Liver (tissue), 9 donors: ENCODE data around the gene CDH4. TPM values are rescaled to one million over a fixed set of nuclear protein-coding genes. Genes with fewer than 3 reads are reported as not detected.

Experiments
- DNase-seq: peaks from one replicate; pipeline ENCODE4 v3.0.0-alpha.2; 2017; ENCODE audit warnings: low spot score
- H3K27ac ChIP-seq, 2 donors: one replicate each; pipeline ENCODE4 v1.7.0; 2013; ENCODE audit warnings: inconsistent platforms in 2 of 2, low read length in 2 of 2, control low read depth in 1 of 2, low read depth in 1 of 2, mild to moderate bottlenecking in 1 of 2
- H3K27me3 ChIP-seq, 4 donors: one replicate each; pipeline versions ENCODE4 v1.6.1 to v1.7.0; 2013; ENCODE audit warnings: low read length in 3 of 4, inconsistent platforms in 1 of 4, mild to moderate bottlenecking in 1 of 4, moderate library complexity in 1 of 4; ENCODE audit not compliant: control insufficient read depth in 4 of 4, insufficient read depth in 4 of 4
- H3K36me3 ChIP-seq, 4 donors: one replicate each; pipeline versions ENCODE4 v1.6.1 to v1.7.0; 2013; ENCODE audit warnings: low read length in 3 of 4, mild to moderate bottlenecking in 3 of 4, low read depth in 1 of 4, moderate library complexity in 1 of 4; ENCODE audit not compliant: control insufficient read depth in 4 of 4, insufficient read depth in 3 of 4
- H3K4me1 ChIP-seq, 4 donors: one replicate each; pipeline versions ENCODE4 v1.6.1 to v1.7.0; 2013; ENCODE audit warnings: low read length in 3 of 4, mild to moderate bottlenecking in 3 of 4, moderate library complexity in 1 of 4; ENCODE audit not compliant: control insufficient read depth in 4 of 4, insufficient read depth in 4 of 4
- H3K4me3 ChIP-seq, 3 donors: one replicate each; pipeline versions ENCODE4 v1.6.1 to v1.7.0; 2013; ENCODE audit warnings: low read length in 3 of 3, control low read depth in 1 of 3, low read depth in 1 of 3, mild to moderate bottlenecking in 1 of 3
- H3K9ac ChIP-seq, 2 donors: one replicate each; pipeline ENCODE4 v1.7.0; 2013; ENCODE audit warnings: low read length in 2 of 2, mild to moderate bottlenecking in 2 of 2, moderate library complexity in 2 of 2, control low read depth in 1 of 2, low read depth in 1 of 2
- H3K9me3 ChIP-seq, 4 donors: one replicate each; pipeline versions ENCODE4 v1.6.1 to v1.7.0; 2013; ENCODE audit warnings: low read length in 3 of 4; ENCODE audit not compliant: control insufficient read depth in 4 of 4
- ATF3 ChIP-seq: IDR thresholded peaks from 2 replicates; pipeline ENCODE4 v1.6.1; 2016; ENCODE audit warnings: antibody characterized with exemption
- CTCF ChIP-seq: fragments of 150-350 bp; IDR thresholded peaks from 2 replicates; pipeline ENCODE4 v1.5.1; 2017; ENCODE audit warnings: improper control_type of control experiment, low read depth, low read length; ENCODE audit not compliant: missing input control
- EGR1 ChIP-seq, 2 donors: IDR thresholded peaks; 2 replicates each; pipeline ENCODE4 v1.6.1; 2016 to 2018; ENCODE audit warnings: antibody characterized with exemption in 2 of 2, low read depth in 2 of 2
- FOXA1 ChIP-seq: IDR thresholded peaks from 2 replicates; pipeline ENCODE4 v1.6.1; 2016; ENCODE audit warnings: antibody characterized with exemption
- FOXA2 ChIP-seq: IDR thresholded peaks from 2 replicates; pipeline ENCODE4 v1.6.1; 2016; ENCODE audit warnings: antibody characterized with exemption
- GABPA ChIP-seq, 2 donors: IDR thresholded peaks in 1 of 2; conservative IDR thresholded peaks in 1 of 2; 2 replicates each; pipeline ENCODE4 v1.6.1; 2016; ENCODE audit warnings: antibody characterized with exemption in 2 of 2, mild to moderate bottlenecking in 1 of 2, moderate library complexity in 1 of 2
- HNF4A ChIP-seq, 2 donors: conservative IDR thresholded peaks; 2 replicates each; pipeline ENCODE4 v1.6.1; 2016; ENCODE audit warnings: antibody characterized with exemption in 2 of 2, mild to moderate bottlenecking in 2 of 2
- HNF4G ChIP-seq: IDR thresholded peaks from 2 replicates; pipeline ENCODE4 v1.6.1; 2016; ENCODE audit warnings: antibody characterized with exemption
- JUND ChIP-seq, 2 donors: IDR thresholded peaks; 2 replicates each; pipeline ENCODE4 v1.6.1; 2016; ENCODE audit warnings: antibody characterized with exemption in 2 of 2
- MAX ChIP-seq: IDR thresholded peaks from 2 replicates; pipeline ENCODE4 v1.6.1; 2016; ENCODE audit warnings: antibody characterized with exemption
- NR2F2 ChIP-seq: IDR thresholded peaks from 2 replicates; pipeline ENCODE4 v1.6.1; 2016; ENCODE audit warnings: antibody characterized with exemption
- RAD21 ChIP-seq, 2 donors: IDR thresholded peaks; 2 replicates each; pipeline ENCODE4 v1.6.1; 2016; ENCODE audit warnings: antibody characterized with exemption in 2 of 2, mild to moderate bottlenecking in 2 of 2
- REST ChIP-seq: IDR thresholded peaks from 2 replicates; pipeline ENCODE4 v1.6.1; 2016; ENCODE audit warnings: antibody characterized with exemption, mild to moderate bottlenecking
- RXRA ChIP-seq, 2 donors: IDR thresholded peaks; 2 replicates each; pipeline ENCODE4 v1.6.1; 2017 to 2018; ENCODE audit warnings: antibody characterized with exemption in 2 of 2, mild to moderate bottlenecking in 1 of 2
- SP1 ChIP-seq: IDR thresholded peaks from 2 replicates; pipeline ENCODE4 v1.6.1; 2018; ENCODE audit warnings: antibody characterized with exemption, mild to moderate bottlenecking
- TAF1 ChIP-seq: conservative IDR thresholded peaks from 2 replicates; pipeline ENCODE4 v1.6.1; 2016; ENCODE audit warnings: antibody characterized with exemption, mild to moderate bottlenecking
- YY1 ChIP-seq: IDR thresholded peaks from 2 replicates; pipeline ENCODE4 v1.6.1; 2016; ENCODE audit warnings: antibody characterized with exemption, mild to moderate bottlenecking
- WGBS: extraction: QIAGEN DNeasy Blood & Tissue Kit; methylation state at CpG from one replicate; pipeline ENCODE4 v1.1.7; 2013; 5-methylcytosine and 5-hydroxymethylcytosine counted together
- polyA plus RNA-seq, 2 donors: library from polyadenylated mRNA; stranded (reverse) in 1 of 2; unstranded in 1 of 2; fragments of 200-250 nt in 1 of 2; fragments of >200 nt in 1 of 2; fragmentation: Nextera tagmentation in 1 of 2; extraction: Ambion mirVana in 1 of 2; gene quantifications; one replicate each; pipeline versions ENCODE4 v1.2.1 to v1.2.3, GENCODE V29; 2013 to 2015
- total RNA-seq, 2 donors: library from RNA; depleted of rRNA; stranded (reverse); fragments of >200 nt; gene quantifications; one replicate each; pipeline ENCODE4 v1.2.3, GENCODE V29; 2014
- TF ChIP-seq, protein P1 (sequence below): IDR thresholded peaks from 2 replicates; pipeline ENCODE4 v1.6.1; 2016; ENCODE audit warnings: antibody characterized with exemption
- donor health status: healthy.
- donor health status: healthy.
- donor health status: healthy.
- donor health status: healthy.
- donor health status: healthy.

CDH4 gene
- total and polyA plus RNA-seq, 4 donors: 0.03 to 0.25 (median 0.19) TPM; not detected in 1

DNA sequence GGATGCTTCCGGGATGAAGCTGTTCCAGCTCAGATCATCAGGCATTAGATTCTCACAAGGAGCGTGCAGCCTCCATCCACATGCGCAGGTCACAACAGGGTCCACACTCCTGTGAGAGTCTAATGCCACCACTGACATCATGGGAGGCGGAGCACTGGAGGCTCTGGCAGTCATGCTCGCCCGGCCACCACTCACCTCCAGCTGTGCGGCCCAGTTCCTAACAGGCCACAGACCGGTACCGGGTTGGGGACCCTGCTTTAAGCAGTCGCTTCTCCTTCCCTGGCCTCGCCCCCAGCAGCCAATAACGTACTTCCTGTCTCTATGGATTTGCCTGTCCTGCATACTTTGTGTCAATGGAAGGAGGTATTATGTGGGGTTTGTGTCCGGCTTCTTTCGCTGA lies 576.8 kb downstream of the CDH4 start:
- no peak overlapping the region for H3K9ac ChIP-seq
- TF ChIP-seq REST: no peak
- TF ChIP-seq CTCF: no peak
- TF ChIP-seq NR2F2: no peak
- no peak for TF ChIP-seq HNF4A (conservative IDR thresholded peaks at IDR 0.05)
- no peak for TF ChIP-seq ATF3
- no peak for TF ChIP-seq TAF1
- TF ChIP-seq SP1: no peak
- no peak for TF ChIP-seq MAX
- no peak for TF ChIP-seq JUND (IDR thresholded peaks at IDR 0.05)
- no peak for TF ChIP-seq FOXA1
- no peak for TF ChIP-seq RAD21 (IDR thresholded peaks at IDR 0.05)
- no peak for TF ChIP-seq HNF4G
- no peak for TF ChIP-seq GABPA (IDR thresholded peaks at IDR 0.05 in 1 of 2, conservative IDR thresholded peaks at IDR 0.05 in 1 of 2)
- TF ChIP-seq EGR1 (IDR thresholded peaks at IDR 0.05; ENCODE audit: low read depth in 2 of 2): no peak
- TF ChIP-seq FOXA2: no peak
- no peak for TF ChIP-seq RXRA (IDR thresholded peaks at IDR 0.05)
- no peak for TF ChIP-seq YY1
- TF ChIP-seq, protein P1, sequence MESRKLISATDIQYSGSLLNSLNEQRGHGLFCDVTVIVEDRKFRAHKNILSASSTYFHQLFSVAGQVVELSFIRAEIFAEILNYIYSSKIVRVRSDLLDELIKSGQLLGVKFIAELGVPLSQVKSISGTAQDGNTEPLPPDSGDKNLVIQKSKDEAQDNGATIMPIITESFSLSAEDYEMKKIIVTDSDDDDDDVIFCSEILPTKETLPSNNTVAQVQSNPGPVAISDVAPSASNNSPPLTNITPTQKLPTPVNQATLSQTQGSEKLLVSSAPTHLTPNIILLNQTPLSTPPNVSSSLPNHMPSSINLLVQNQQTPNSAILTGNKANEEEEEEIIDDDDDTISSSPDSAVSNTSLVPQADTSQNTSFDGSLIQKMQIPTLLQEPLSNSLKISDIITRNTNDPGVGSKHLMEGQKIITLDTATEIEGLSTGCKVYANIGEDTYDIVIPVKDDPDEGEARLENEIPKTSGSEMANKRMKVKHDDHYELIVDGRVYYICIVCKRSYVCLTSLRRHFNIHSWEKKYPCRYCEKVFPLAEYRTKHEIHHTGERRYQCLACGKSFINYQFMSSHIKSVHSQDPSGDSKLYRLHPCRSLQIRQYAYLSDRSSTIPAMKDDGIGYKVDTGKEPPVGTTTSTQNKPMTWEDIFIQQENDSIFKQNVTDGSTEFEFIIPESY: no peak
- H3K27me3 ChIP-seq: peaks cover 0 to 7% (median 0%) of the 10 kb centered on the region in 4 donors
- H3K4me3 ChIP-seq: no peak overlapping the region
- 87% methylated on average over 14 of the region's 14 CpGs for WGBS
- DNase-seq: no peak
- peaks cover 0 to 5% (median 0%) of the 10 kb centered on the region in 4 donors for H3K9me3 ChIP-seq
- H3K4me1 ChIP-seq: no peaks in the 10 kb centered on the region
- no peaks in the 10 kb centered on the region for H3K36me3 ChIP-seq
- no peak overlapping the region for H3K27ac ChIP-seq
